SK-N-SH (cell line): Measurements from ENCODE around the gene CTCFL.

Experiments used
- ELF1 ChIP-seq: IDR thresholded peaks from 2 replicates; pipeline ENCODE4 v1.4.0; 2012
- EP300 ChIP-seq, 2 experiments: IDR thresholded peaks; 2 replicates each; pipeline versions ENCODE4 v1.4.0 to v1.6.1; 2012; ENCODE audit warnings: borderline replicate concordance in 1 of 2, low read depth in 1 of 2, low read length in 1 of 2
- GATA2 ChIP-seq: sonication (generic); formaldehyde crosslinking; IDR thresholded peaks from 2 replicates; pipeline ENCODE4 v1.5.0; 2020; ENCODE audit warnings: mild to moderate bottlenecking, missing genetic modification reagents
- JUND ChIP-seq: IDR thresholded peaks from 2 replicates; pipeline ENCODE4 v1.4.0; 2012
- NFIC ChIP-seq: IDR thresholded peaks from 2 replicates; pipeline ENCODE4 v1.4.0; 2012; ENCODE audit warnings: borderline replicate concordance
- POLR2AphosphoS5 ChIP-seq: IDR thresholded peaks from 2 replicates; pipeline ENCODE4 v1.6.1; 2012; ENCODE audit warnings: low read depth, low read length
- SIN3A ChIP-seq: IDR thresholded peaks from 2 replicates; pipeline ENCODE4 v1.6.1; 2012; ENCODE audit warnings: low read depth, mild to moderate bottlenecking, low read length, moderate library complexity, borderline replicate concordance
- YY1 ChIP-seq: IDR thresholded peaks from 2 replicates; pipeline ENCODE4 v1.4.0; 2012; ENCODE audit warnings: low read depth, mild to moderate bottlenecking
- TF ChIP-seq, protein P1 (sequence below): fragments of 200-600 bp; sonication (generic); IDR thresholded peaks from 2 replicates; pipeline ENCODE4 v1.6.1; 2017; ENCODE audit warnings: antibody characterized with exemption, mild to moderate bottlenecking, moderate library complexity
- TF ChIP-seq, protein P2 (sequence below): IDR thresholded peaks from 2 replicates; pipeline ENCODE4 v1.4.0; 2012; ENCODE audit warnings: low read depth

DNA sequence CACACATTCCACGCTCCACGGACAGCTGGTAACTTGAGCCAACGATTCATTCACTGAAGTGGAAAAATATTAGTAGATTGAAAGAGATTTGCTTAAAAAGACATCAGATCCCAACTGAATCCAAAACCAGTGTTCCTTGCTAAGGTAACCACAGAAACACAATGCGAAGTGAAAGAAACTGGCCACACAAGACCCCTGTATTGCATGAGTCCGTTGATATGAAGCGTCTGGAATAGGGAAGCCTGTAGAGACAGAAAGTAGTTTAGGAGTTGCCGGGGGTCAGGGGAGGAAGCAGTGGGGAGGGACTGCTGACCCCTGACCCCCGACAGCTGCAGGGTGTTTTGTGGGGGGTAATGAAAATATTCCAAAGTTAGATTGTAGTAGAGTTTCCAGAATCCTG is 46.0 kb upstream of the CTCFL start:
- no peak for TF ChIP-seq NFIC
- no peak for TF ChIP-seq POLR2AphosphoS5
- TF ChIP-seq, protein P1, sequence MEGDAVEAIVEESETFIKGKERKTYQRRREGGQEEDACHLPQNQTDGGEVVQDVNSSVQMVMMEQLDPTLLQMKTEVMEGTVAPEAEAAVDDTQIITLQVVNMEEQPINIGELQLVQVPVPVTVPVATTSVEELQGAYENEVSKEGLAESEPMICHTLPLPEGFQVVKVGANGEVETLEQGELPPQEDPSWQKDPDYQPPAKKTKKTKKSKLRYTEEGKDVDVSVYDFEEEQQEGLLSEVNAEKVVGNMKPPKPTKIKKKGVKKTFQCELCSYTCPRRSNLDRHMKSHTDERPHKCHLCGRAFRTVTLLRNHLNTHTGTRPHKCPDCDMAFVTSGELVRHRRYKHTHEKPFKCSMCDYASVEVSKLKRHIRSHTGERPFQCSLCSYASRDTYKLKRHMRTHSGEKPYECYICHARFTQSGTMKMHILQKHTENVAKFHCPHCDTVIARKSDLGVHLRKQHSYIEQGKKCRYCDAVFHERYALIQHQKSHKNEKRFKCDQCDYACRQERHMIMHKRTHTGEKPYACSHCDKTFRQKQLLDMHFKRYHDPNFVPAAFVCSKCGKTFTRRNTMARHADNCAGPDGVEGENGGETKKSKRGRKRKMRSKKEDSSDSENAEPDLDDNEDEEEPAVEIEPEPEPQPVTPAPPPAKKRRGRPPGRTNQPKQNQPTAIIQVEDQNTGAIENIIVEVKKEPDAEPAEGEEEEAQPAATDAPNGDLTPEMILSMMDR: no peak
- no peak for TF ChIP-seq YY1
- TF ChIP-seq JUND: no peak
- TF ChIP-seq, protein P2, sequence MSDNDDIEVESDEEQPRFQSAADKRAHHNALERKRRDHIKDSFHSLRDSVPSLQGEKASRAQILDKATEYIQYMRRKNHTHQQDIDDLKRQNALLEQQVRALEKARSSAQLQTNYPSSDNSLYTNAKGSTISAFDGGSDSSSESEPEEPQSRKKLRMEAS: no peak
- no peak for TF ChIP-seq SIN3A
- no peak for TF ChIP-seq EP300 (IDR thresholded peaks at IDR 0.05; ENCODE audit: borderline replicate concordance in 1 of 2, low read depth in 1 of 2, low read length in 1 of 2)
- TF ChIP-seq ELF1: no peak
- TF ChIP-seq GATA2 (CRISPR knock-in tag): no peak
